ENCODE results near the gene TBL1XR1.

DNA sequence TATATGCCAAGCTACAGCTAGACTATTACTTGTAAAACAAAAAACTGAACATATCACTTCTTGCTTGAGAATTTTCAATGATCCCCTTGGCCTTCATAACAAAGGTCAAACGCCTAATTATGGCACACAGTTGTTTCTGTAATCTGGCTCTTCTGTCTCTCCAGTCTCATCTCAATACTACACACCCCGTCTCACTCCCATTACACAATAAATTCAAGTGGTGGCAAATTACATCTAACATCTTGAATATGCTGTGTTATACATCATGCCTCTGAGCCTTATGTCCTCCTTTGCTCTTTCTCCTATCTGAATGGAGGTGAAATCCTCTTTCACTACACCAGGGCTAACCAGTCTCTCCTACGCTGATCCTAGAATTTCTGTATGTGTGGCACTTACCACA is 140.4 kb downstream of the TBL1XR1 start:
- no peak for TF ChIP-seq POLR2A (IDR thresholded peaks at IDR 0.05)
- TF ChIP-seq, protein P1, sequence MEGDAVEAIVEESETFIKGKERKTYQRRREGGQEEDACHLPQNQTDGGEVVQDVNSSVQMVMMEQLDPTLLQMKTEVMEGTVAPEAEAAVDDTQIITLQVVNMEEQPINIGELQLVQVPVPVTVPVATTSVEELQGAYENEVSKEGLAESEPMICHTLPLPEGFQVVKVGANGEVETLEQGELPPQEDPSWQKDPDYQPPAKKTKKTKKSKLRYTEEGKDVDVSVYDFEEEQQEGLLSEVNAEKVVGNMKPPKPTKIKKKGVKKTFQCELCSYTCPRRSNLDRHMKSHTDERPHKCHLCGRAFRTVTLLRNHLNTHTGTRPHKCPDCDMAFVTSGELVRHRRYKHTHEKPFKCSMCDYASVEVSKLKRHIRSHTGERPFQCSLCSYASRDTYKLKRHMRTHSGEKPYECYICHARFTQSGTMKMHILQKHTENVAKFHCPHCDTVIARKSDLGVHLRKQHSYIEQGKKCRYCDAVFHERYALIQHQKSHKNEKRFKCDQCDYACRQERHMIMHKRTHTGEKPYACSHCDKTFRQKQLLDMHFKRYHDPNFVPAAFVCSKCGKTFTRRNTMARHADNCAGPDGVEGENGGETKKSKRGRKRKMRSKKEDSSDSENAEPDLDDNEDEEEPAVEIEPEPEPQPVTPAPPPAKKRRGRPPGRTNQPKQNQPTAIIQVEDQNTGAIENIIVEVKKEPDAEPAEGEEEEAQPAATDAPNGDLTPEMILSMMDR (IDR thresholded peaks at IDR 0.05) = no peak
